Measurements from ENCODE around the gene IPCEF1.

Gene IPCEF1

GRCh38 chr6:154138793-154139192, 217.8 kb downstream of the IPCEF1 start:
- DNase-seq (ENCODE audit: low read depth), result peak; percentile 4
- no peak for TF ChIP-seq CTCF (conservative IDR thresholded peaks at IDR 0.05; ENCODE audit: low read depth, low read length)
- no peak overlapping the region for H3K4me3 ChIP-seq (ENCODE audit: low read depth, low read length)

DNA sequence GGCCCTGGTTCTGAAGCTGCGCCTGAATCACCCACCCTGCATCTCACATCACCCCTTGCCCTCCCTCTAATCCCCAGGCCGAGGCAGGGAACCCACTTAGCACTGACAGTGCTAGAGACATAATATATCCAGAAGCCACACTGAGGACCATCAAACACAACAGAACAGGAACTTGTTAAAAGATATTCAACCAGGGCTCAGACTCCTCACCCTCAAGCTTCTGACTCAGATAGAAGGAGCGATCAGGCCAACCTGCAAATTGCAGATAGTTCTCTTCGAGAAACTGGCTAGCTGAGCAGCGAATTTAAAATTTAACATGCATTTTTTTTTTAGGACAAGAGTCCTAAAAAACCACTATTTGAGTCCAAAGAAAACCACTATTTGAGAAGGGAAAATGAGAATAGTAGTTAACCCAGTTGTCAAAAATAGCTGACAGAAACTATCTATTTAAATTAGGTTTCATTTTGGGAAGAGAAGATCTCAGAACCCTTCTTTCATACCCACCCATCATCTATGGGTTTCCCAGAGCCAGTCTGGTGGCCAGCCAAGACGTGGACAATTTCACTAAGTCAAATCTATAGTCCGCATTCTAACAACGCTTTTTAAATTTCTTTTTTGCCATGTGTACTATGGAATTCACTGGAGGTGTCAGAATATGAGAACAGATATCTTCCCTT, 222.0 kb downstream of the IPCEF1 start:
- H3K4me3 ChIP-seq (ENCODE audit: low read depth, low read length), result no peak overlapping the region
- TF ChIP-seq CTCF (conservative IDR thresholded peaks at IDR 0.05; ENCODE audit: low read depth, low read length), result no peak
- no peak for DNase-seq (ENCODE audit: low read depth)

- no peak overlapping the region for H3K4me3 ChIP-seq (ENCODE audit: low read depth, low read length)
- no peak for TF ChIP-seq CTCF (conservative IDR thresholded peaks at IDR 0.05; ENCODE audit: low read depth, low read length)
- DNase-seq (ENCODE audit: low read depth), result peak; percentile 6
Measured at GRCh38 chr6:154127657-154128056, 228.9 kb downstream of the IPCEF1 start.

GRCh38 chr6:154125421-154125820, 231.2 kb downstream of the IPCEF1 start:
- no peak overlapping the region for H3K4me3 ChIP-seq (ENCODE audit: low read depth, low read length)
- no peak for TF ChIP-seq CTCF (conservative IDR thresholded peaks at IDR 0.05; ENCODE audit: low read depth, low read length)
- no peak for DNase-seq (ENCODE audit: low read depth)

- no peak overlapping the region for H3K4me3 ChIP-seq (ENCODE audit: low read depth, low read length)
- DNase-seq (ENCODE audit: low read depth), result no peak
- no peak for TF ChIP-seq CTCF (conservative IDR thresholded peaks at IDR 0.05; ENCODE audit: low read depth, low read length)
Measured at GRCh38 chr6:154123155-154123956, 233.2 kb downstream of the IPCEF1 start.

DNA sequence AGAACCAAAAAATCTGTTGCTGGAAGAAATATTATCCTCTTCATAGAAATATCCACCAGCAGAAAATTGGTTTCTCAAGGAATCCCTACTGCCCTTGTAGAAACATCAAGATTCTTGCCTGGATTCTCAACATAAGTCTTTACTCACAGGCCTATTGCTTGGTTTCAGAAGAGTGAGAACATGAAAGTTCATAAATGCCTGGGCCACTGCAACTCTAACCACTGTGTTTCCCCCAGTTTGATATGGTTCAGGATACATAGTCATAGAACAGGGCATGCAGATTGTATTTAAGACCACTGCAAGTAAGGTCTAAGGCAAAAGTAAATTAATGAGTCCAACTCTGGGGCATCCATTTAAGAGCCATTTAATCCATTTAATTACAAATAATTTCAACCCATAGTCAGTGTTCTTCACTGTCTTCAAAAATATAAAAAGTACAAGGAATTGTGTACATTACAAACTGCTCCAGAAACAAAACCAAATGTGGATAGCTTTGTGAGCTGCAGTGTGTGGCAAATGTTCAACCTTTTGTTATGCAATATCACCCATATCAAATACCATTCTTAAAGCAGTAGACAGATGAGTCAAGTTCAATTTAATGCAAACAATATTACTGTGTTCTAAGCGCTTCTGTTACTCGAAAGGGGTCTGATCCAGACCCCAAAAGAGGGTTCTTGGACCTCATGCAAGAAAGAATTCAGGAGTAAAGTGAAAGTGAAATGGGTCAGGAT, 234.2 kb downstream of the IPCEF1 start:
- TF ChIP-seq CTCF (conservative IDR thresholded peaks at IDR 0.05; ENCODE audit: low read depth, low read length), result no peak
- peak; percentile 14 for DNase-seq (ENCODE audit: low read depth)
- no peak overlapping the region for H3K4me3 ChIP-seq (ENCODE audit: low read depth, low read length)
